Activated naive CD4-positive, alpha-beta T cell treated with anti-CD3 and anti-CD28 coated beads, Interleukin-2, amount 50 U/mL, for 16 hours (primary cell): Measurements from ENCODE around the gene GLYATL1.

ENCODE experiments used
- DNase-seq: peaks from one replicate; pipeline ENCODE4 v3.0.0-alpha.2; 2020

The GLYATL1 gene

DNA sequence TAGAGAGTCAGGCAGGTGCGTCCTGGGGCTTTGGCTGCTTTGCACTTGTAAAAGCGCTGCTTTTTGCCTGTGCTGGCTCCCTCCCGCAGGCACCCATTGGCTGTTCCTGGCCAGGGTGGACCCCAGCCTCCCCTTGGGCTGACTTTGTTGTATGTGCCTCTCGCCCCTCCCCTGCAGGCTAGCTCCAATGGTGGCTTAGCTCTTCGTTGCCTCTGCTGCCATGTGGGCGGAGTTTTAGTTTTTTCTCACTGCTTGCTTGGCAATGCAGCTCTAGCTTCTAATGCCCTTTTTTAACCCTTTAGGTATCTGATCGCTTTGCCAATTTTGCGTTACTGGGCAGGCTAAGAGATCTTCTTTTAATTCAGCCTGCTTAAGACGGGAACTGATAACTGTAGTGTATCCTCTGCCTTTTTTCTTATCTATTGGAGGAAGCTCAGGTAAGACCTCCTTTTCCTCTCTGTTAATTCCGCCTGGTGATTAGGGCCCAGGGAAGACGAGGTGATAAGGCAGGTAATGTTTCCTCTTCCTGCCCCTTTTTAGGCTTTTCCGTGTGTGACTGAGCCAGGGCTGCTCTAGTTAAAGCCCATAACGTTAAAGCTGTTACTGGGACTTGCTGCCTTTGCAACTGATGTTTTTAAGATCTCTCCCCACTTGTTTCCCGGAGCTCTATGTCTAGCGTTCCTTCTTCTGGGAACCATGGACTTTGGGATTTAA lies 11.7 kb upstream of the GLYATL1 start:
- DNase-seq = peak; percentile 41

DNA sequence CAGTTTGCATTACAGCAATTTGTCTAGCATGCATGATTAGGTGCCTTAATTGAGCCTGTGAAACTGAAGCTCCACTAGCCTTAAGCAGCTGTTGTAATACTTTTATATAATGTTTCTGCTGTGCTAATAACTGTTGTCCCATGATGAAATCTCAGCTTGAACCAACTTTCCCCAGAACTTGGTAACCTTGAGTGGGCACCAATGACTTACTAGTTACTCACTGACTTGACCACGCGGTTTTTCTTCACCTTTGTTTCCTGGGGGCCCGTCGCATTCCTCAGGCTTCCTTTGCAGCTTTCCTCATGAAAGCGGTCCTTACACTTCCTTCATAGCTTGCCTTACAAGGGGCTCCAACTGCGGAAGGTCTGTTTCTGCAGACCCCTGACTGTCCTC lies 11.2 kb upstream of the GLYATL1 start:
- no peak for DNase-seq

DNA sequence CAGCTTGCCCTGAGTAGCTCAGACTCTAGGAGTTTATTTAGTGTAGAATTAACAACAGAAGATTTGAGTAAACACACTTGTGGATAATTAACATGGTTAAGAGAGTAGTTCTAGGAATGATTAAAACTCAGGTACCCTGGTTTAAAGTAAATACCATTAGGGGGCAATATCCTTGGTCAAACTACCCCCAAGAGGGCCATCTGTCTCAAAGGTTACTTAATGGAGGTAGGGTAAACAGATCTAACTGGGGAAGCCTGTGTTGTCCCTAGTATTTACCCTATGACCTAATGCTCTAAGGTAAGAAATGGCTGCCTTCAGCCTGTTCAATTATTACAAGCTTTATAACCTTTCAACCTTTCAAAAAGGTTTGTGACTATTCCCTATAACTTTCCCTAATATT lies 10.6 kb upstream of the GLYATL1 start:
- DNase-seq = no peak

DNA sequence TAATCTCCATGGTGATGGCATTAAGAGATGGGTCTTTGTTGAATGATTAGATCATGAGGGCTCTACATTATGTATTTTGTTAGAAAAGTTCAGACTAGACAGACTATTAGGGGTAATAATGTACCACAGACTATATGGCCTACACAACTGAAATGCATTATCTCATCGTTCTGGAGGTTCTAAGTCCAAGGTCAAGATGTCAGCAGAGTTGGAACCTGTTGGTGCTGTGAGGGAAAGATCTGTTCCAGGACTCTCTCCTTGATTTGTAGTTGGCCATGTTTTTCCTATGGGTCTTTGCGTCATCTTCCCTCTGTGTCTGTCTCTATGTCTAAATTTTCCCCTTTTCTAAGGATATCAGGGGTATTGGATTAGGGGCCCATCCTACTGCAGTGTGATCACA lies 8.4 kb upstream of the GLYATL1 start:
- DNase-seq = no peak

DNA sequence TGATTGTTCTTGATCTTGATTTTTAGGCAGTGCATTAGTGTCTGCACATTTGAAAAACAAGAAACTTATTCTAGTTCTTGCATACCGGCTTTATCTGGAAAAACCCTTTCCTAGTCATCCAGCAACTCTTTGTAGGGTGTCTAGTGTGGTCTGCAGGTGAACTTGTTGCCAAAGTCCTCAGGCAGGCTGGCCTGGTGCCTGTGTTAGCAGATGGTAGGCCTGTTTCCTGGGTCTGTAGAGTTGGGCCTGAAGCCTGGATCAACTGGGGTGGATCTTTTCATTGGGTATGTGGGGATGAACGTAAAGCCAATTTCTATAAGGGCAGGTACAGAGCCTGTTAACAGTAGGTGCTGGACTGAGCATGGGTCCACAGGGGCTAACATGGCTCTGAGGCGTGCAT lies 5.6 kb upstream of the GLYATL1 start:
- DNase-seq = no peak

DNA sequence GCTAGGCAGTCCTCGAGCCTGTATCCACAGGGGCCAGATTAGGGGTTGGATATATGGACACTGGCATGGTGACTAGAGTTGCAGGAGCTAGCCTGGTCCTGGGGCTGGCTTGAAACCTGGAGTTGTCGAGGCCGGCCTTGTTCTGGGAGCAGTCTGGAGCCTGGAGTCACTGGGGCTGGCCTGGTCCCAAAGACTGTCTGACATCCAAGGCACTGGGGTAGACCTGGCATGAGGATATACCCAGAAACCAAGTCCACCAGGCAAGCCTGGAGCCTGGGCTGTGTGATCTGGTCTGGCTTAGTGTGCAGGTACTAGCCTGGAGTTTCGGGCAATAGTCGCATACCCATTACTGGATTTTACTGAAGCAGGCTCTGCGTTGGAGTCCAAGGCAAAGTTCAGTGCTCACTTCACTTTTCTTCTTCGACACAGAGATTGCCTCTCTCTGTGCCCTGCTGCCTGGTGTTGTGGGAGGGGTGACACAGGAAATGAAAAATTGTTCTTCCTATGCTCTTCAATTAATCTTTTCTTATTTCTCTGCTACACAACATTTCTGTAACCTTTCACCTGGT lies 4.3 kb upstream of the GLYATL1 start:
- no peak for DNase-seq

DNA sequence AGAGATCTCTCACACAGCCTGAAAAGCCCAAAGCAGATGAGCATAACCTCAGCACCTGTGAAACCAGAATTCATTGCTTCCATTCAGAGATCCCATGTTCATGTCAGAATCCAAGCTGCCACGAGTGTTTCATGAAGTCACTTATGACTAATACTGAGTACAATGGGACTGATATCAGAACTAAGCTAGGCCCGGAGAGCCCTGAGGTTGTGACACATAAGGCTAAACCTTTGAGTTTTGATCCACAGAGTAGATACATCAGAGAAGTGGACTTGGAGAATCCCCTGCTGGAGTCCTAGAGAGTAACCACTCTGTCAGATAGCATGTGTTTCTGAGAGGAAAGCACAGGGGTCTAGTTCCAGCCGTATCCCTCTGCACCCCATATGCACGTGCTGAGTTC lies 890 bp upstream of the GLYATL1 start:
- no peak for DNase-seq

DNA sequence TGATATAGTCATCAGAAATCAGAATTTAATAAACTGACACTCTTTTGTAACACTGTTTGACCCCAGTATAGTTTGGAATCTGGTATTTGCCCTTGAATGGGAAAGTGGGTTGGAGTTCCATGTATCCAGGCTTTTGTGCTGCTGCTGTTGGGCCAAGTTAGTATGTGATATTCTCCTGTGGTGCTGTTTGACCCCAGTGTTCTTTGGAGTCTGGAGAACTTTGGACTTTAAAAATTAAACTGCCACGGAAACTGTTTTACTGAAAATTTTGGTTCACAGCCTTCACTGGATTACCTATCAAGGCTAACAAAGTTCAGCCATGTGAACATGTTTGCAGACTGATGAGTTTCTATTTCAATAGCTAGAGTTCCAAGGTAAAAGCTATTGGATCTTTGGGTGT lies 740 bp downstream of the GLYATL1 start:
- DNase-seq = no peak

DNA sequence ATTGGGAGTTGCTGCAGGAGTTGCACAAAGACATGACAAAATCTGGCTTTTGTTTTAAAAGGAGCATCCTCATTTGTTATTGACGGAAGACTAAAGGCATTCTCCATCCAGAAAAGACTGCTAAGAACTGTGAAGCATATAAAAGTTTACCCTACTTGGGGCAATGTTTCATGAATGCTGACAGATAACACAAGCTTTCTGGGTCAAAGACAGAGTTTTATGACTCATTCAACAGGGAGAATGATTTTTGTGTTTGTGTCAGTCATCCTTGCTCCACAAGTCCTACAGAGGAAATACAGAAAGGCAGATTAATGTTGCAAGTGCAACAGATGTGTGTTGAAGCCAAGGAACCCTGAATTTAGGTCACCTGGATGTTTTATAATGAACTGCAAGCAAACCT lies 2.5 kb downstream of the GLYATL1 start:
- no peak for DNase-seq

DNA sequence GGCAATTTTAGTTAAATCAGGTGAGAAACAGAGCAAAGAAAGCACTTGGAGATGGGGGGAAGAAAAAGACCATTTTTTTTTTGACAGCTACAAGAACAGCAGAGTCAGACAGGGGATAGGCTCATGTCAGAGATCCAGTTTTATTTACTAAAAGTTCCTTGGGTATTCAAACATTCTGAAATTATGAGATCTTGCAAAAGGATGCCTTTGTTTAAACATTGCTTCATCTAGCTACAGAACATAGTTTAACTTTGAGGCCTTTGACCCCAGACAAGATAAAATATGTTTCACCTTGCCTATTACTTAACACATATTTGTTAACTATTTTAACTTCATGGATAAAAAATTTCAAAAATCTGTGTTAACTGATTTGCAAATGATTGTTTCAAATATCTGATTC lies 6.4 kb downstream of the GLYATL1 start:
- DNase-seq = no peak

DNA sequence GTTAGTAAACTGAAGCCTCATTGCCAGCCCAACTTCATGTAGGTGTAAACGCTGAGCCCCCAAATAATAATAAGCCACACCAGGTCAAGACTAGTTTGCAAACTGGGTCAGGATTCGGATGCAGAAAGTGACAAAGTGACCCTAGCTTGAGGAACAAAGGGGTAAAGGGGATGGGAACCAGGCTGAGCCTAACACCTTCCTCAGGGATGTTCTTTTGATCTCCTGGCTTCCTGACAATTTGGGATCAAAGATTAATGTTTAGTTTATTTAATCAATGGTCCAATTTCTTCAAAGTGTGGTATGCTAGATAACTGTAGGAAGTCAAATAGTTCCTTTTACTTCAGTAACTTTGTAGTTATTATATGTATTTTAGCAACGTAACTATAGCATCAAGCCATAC lies 9.9 kb downstream of the GLYATL1 start:
- no peak for DNase-seq

DNA sequence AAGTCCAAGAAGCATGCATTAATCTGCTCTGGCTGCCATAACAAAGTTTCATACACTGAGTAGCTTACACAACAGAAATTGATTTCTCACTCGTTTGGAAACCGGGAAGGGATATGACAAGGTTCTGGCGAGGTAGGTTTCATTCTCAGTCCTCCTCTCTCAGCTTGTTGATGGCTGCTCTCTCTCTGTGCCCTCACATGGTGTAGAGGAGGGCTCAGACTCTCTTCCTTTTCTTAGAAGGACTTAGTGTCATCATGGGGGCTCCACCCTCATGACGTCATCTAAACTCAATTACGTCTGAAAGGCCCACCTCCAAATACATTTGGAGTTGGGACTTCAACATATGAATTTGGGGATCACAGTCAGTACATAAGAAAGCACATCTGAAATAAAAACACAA lies 18.6 kb downstream of the GLYATL1 start:
- DNase-seq = no peak

DNA sequence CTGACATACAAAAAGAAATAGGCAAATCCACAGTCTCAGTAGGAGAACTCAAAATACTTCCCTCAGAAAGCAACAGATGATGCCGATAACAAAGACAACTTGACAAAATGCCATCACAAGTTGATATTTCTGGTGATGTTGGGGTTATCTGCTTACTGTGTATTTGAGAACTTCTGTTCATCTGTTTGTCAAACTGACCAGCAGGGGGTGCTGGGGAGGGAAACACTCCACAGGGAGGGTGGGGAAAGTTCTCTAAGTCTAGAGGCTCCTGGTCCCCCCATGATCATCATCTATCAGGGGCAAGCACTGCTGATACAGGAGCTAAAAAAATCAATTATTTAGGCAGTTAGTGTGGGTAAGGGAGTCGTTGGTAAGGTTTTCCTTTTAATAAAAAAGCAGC lies 19.2 kb downstream of the GLYATL1 start:
- peak; percentile 25 for DNase-seq

DNA sequence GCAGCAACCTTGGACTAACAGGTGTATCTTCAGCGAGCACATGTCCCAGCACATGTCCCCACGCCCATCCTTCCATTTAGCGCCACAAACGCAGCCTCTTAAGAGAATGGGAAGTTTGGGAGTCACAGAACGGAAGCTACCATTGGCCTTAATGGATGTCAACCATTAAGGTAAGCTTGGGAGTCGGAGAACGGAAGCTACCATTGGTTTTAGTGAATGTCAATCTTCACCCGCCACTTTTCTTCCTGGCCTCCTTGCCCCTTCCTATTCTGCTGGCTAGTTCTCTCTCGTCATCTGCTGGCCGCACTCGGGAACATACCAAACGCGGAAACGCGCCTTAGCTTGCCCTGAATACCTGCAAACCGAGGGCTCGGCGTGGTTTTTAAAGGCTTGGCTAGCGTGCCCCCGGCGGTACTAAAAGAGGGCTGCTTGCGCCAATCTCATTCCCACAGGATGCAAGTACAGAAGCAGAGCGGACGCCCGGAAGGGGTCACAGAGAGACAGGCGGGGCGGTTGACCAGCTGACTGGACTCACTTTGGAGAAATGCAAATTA lies 24.3 kb downstream of the GLYATL1 start:
- DNase-seq = no peak

DNA sequence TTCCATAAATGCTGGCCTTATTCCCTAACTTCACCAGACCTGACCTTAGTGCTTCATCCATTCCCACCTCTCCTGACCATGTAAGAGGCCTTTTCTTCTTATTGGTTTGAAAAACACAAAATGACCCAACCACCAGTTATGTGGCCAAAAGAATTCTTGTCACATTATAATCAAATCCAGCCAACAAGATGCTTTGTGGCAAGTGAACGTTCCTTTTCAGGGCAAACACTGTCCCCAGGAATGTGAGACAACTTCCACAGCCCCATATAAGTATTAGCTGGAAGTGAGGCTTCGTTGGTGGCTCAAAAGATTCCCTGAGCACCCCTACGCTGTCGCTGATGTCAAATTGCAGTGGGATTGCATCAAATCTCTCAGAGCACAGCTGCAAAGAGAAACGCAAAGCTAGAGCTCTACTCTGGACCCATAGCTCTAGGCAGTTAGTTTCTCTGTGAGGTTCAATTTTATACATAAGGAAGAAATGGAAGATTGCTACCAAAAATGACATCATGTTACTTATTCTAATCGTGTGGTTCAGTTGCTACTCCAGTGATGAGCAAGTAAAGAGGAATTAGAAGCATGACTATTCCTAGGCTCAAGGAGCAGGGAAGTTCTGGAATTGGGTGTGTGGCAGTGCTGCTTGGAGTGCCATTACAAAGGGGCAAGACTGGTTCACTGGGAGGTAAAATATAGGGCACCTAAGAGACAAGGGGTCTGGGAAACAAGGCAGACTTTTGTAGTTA lies 26.1 kb downstream of the GLYATL1 start:
- DNase-seq = no peak

DNA sequence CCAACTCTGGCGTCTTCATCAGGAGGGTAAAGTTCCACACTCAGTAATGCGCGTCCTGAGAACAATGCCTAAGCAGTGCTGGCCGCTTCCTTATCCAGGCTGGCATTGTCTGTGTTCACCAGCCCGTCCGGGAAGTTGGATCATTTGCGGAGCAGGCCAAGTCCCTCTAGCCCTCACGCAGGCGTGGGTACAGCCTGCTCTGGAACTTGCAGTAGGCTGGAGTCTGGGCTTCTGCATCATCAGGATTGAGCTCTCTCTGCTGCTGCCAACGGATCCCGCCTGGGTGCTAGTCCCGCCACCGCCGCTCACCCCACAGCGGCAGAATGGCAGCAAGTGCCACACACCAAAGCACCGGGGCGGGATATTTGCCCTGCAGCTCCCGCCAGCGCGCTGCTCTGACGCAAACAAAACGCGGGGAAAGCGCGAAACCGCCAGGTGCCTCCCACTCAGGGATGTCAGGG lies 29.0 kb downstream of the GLYATL1 start:
- DNase-seq = no peak

DNA sequence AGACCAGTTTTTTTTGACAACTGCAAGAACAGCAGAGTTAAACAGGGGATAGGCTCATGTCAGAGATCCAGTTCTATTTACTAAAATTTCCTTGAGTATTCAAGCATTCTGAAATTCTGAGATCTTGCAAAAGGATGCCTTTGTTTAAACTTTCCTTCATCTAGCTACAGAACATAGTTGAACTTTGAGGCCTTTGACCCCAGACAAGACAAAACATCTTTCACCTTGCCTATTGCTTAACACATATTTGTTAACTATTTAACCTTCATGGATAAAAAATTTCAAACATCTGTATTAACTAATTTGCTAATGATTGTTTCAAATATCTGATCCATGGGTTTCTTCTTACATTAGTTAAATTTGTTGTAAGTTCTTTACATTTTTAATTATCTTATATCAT lies 38.2 kb downstream of the GLYATL1 start:
- no peak for DNase-seq

DNA sequence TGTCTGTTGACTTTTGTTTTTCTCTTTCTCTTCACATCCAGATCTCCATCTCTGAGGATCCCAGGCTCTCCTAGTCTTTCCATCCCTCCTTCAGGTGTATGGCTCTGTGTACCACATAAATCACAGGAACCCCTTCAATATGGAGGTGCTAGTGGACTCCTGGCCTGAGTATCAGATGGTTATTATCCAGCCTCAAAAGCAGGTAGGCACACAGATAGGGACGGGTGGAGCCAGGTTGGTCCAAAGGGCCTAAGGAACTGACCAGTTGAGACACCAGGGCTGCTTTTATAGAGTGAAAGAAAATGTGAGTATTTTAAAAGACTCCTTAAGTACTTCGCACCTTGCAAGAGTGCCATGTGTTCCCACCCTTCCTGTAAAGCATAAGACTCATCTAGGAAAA lies 39.9 kb downstream of the GLYATL1 start:
- DNase-seq = no peak

DNA sequence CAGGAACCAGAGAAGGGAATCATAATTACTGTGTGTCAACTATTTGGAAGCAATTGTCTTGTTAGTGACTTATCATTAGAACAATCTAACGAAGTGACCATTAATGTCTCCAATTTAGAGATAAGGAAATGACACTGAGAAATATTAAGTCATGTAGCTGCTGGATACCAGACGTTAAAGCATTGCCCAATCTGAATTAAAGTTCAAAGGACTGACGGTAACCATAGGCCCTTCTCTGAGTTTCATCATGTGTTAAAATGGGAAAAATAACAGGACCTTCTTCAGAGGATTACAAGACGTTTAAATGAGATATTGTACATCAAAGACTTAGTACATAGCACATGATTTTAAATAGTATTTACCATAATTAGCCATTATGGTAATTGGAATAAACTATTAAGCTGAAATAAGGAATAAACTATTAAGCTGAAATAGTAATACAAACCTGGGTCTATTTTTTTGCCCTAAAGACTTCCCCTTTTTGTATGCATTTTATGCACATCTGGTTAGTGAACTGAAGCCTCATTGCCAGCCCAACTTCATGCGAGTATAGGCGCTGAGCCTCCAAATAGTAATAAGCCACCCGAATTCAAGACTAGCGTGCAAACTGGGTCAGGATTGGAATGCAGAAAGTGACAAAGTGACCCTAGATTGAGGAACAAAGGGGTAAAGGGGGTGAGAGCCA lies 41.0 kb downstream of the GLYATL1 start:
- no peak for DNase-seq

DNA sequence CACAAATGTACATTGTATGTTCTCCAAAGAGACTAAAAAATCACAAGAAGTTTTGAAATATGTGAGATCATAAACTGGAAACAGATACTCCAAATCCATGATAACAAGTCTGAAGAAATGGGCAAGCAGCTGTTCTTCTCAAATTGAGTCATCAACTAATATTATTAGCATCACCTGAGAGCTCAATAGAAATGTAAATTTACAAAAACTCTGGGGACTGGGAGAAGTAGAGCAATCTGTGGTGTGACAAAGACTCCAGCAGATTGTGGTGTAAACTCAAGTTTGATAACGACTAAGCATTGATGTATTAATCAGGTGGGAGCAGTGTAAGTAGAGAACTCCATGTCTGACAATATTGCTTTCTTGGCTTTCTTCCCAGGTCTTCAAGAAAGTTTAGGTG lies 53.2 kb downstream of the GLYATL1 start:
- DNase-seq = no peak

DNA sequence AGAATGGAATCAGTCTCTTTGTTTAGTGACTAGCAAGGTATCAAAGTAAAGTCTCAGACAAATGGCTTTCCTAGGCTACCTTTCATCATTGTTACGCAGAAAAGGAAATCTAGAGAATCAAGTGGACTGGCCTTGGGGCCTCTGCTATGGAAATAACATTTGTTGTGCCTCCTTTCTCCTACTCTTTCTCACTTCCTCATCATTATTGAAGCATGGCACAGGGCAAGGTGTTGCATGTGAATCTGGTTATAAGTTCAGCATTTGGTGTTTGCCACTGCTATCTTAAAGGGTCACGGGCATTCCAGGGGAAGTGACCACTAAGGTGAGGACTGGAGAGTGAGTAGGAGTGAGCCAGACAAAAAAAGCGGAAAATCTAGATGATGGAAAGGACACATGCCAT lies 54.9 kb downstream of the GLYATL1 start:
- no peak for DNase-seq

DNA sequence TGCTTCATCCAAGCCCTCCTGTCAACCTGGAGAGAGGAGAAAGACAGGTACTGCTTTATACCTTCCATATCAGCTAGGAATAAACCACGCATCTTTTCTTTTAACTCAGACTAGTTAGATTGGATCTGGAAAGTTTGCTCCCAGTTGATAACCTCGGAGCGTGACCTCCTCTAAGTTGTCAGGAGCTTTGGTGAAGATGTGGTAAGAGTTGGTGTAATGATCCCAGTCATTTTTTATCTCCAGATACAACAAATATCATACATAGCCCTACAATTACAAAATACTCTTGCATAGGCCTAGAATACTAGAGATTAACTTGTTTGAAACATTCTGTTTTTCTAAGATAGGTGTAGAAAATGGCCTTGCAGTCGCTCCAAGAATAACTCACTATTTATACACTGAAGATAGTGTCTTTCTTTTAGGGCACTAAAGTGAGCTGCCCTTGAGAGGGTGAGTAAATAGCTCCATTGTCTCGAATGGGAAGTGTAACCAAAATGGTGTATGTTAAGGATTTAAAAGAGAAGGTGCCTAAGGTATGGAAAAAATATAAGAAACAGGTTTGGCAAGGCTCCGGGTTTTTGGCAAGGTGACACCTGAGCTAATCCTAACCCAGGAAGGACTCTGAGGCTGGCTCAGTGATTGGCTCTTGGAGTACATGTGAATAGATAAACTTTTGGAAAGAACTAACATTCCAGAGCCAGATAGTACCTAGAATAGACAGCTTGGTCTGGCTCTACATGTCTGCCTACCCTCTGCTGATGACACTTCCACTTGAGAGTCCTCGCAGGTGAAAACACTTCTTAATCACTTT lies 59.4 kb downstream of the GLYATL1 start:
- DNase-seq = no peak

DNA sequence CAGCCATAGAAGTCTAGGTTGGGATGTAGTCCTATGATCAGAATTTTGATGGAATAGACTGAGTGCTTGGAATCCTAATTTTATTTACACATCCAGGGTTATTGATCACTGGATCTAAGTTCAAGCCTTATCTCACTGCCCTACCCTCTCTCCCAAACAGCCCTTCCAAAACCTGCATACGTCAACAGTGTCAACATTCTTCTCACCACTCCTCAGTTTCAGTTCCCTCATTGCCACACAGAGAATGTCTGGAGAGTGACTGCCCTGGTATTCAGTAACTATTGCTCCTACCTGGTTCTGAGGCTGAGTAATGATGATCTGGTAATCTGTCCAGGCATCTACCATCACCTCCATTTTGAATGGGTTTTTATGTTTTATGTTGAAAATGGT lies 60.0 kb downstream of the GLYATL1 start:
- DNase-seq = no peak
